GM12891 (cell line): ENCODE data around the gene MKNK2.

ENCODE experiments used
- PAX5 ChIP-seq: IDR thresholded peaks from 2 replicates; pipeline ENCODE4 v1.6.1; 2011; ENCODE audit warnings: low read length, moderate library complexity, mild to moderate bottlenecking; ENCODE audit not compliant: insufficient read depth, severe bottlenecking
- SPI1 ChIP-seq: IDR thresholded peaks from 2 replicates; pipeline ENCODE4 v1.6.1; 2011; ENCODE audit warnings: low read depth, low read length, control low read depth

GRCh38 chr19:2070436-2070827 is 19.4 kb upstream of the MKNK2 start:
- TF ChIP-seq PAX5 (no peak), SPI1 (no peak)
